GM10266 (cell line): ENCODE measurements around the gene SLC25A26.

Experiments
- DNase-seq: peaks from one replicate; pipeline ENCODE4 v3.0.0; 2012; ENCODE audit errors: extremely low spot score
- CTCF ChIP-seq: IDR thresholded peaks from 2 replicates; pipeline ENCODE4 v1.5.1; 2012; ENCODE audit warnings: mild to moderate bottlenecking, low read depth; ENCODE audit not compliant: control insufficient read depth, insufficient read depth; ENCODE audit errors: missing control alignments

SLC25A26 gene

GRCh38 chr3:66186545-66186944 is 34.3 kb upstream of the SLC25A26 start:
- no peak for TF ChIP-seq CTCF
- DNase-seq: no peak

GRCh38 chr3:66195347-66195783 is 25.4 kb upstream of the SLC25A26 start:
- no peak for DNase-seq
- TF ChIP-seq CTCF: no peak

- no peak for TF ChIP-seq CTCF
- no peak for DNase-seq
These were observed 24.2 kb upstream of the SLC25A26 start for GRCh38 chr3:66196633-66197032.

GRCh38 chr3:66198437-66199088 is 22.2 kb upstream of the SLC25A26 start:
- DNase-seq: no peak
- TF ChIP-seq CTCF: no peak

- DNase-seq: no peak
- TF ChIP-seq CTCF: no peak
These were observed 21.7 kb upstream of the SLC25A26 start for GRCh38 chr3:66199089-66199473.

GRCh38 chr3:66200147-66200546 is 20.7 kb upstream of the SLC25A26 start:
- no peak for TF ChIP-seq CTCF
- no peak for DNase-seq

GRCh38 chr3:66200786-66201185 is 20.0 kb upstream of the SLC25A26 start:
- no peak for DNase-seq
- TF ChIP-seq CTCF: no peak
